Measurements from ENCODE around the gene PABPN1L. TPM values are rescaled to one million over a fixed set of nuclear protein-coding genes. Genes with fewer than 3 reads are reported as not detected.

The PABPN1L gene
- total and polyA plus RNA-seq, 9 of the 15 experiments (the other 6 are each of a cell fraction or from before 2014, with no cell fraction given) = 0.11 to 0.32 TPM; not detected in 7

- ATAC-seq = no peak; the same call in 2 of the 3 replicates
- WGBS (ENCODE audit: insufficient coverage, low coverage, missing lambda C conversion rate) = 49% methylated on average over 11 of the region's 11 CpGs
Observed at GRCh38 chr16:88830258-88830657, 36.2 kb downstream of the PABPN1L start.

More at GRCh38 chr16:88830258-88830657, 36.2 kb downstream of the PABPN1L start:
- in situ Hi-C loops (cut with MboI) (no loop called here), intact Hi-C loops (cut with micrococcal nuclease) (no loop called here)
- DNase-seq (ENCODE audit: extremely low read depth in 1 of 4, low spot score in 3 of 4) (no peak), FAIRE-seq (no peak)
- Histone ChIP-seq H3K9ac (ENCODE audit: insufficient read depth in 1 of 2, low read depth in 2 of 2, low read length in 2 of 2) (no peak overlapping the region; a peak in 1 of 4 replicates), H3K4me2 (ENCODE audit: insufficient read depth, low read length) (no peak overlapping the region), H3K36me3 (ENCODE audit: control insufficient read depth, insufficient read depth, low read length) (no peaks in the 10 kb centered on the region), H3K4me3 (no peak overlapping the region), H3K79me2 (ENCODE audit: control insufficient read depth, insufficient read depth, low read length) (no peaks in the 10 kb centered on the region), H3K27ac (ENCODE audit: extremely low read depth, low read depth, low read length) (no peak overlapping the region), H3K9me3 (replicated peaks; ENCODE audit: control insufficient read depth, insufficient read depth, low read depth, low read length) (no peaks in the 10 kb centered on the region), H3K4me1 (replicated peaks in 1 of 2; ENCODE audit: control insufficient read depth in 2 of 2, insufficient read depth in 2 of 2, low read length in 2 of 2) (peaks cover 0 to 50% of the 10 kb centered on the region in 2 experiments; a peak in 2 of 5 replicates), H3K27me3 (ENCODE audit: control insufficient read depth in 2 of 2, insufficient read depth in 2 of 2, low read length in 2 of 2) (no peaks in the 10 kb centered on the region), H3K9me1 (ENCODE audit: control insufficient read depth, insufficient read depth, low read length) (no peaks in the 10 kb centered on the region), H2AFZ (ENCODE audit: low read depth, low read length) (no peak overlapping the region), H4K20me1 (replicated peaks; ENCODE audit: control insufficient read depth, insufficient read depth, low read length) (no peaks in the 10 kb centered on the region; the same call in 1 of the 2 replicates)
- CTCF ChIA-PET (ENCODE audit: low intra/inter-chr PET ratio) = no interaction called here
- BruUV-seq (replicated peaks) = no TSS peak
- POLR2A ChIA-PET = interaction anchor here (1.5 kb wide), 1 partner anchor 10 kb away, joined by 6 read pairs; no protein-coding TSS in a partner anchor
- no peak for TF ChIP-seq PTBP1 (IDR thresholded peaks at IDR 0.05; ENCODE audit: low read depth, low read length)
- peak; percentile 78 for TF ChIP-seq ZNF740 (CRISPR knock-in tag; IDR thresholded peaks at IDR 0.05)
- no peak for TF ChIP-seq ZNF740 (tag; IDR thresholded peaks at IDR 0.05)
- peak in 1 of 3 experiments; percentile 50 for TF ChIP-seq YY1 (IDR thresholded peaks at IDR 0.05; ENCODE audit: borderline replicate concordance in 1 of 3, control insufficient read depth in 1 of 3, extremely low read depth in 1 of 3, insufficient read depth in 3 of 3, insufficient read length in 1 of 3, insufficient replicate concordance in 2 of 3, low read depth in 1 of 3, low read length in 2 of 3)

Data from K562 (cell line).